Effector CD4-positive, alpha-beta T cell (primary cell): ENCODE data around the gene TMEM209.
"Not testable (repeated sequence)": the region's sequence is repeated elsewhere in the genome, so short reads cannot be mapped to it uniquely, and the experiment has no call there.

Experiments used
- DNase-seq: peaks from one replicate; pipeline ENCODE4 v3.0.0-alpha.2; 2020

TMEM209 gene

GRCh38 chr7:130216750-130217149, 11.5 kb upstream of the TMEM209 start:
- no peak for DNase-seq

- no peak for DNase-seq
These were observed 10.8 kb upstream of the TMEM209 start for GRCh38 chr7:130216025-130216424.

- no peak for DNase-seq
These were observed 8.6 kb upstream of the TMEM209 start for GRCh38 chr7:130213828-130214227.

GRCh38 chr7:130210181-130210935, 5.2 kb upstream of the TMEM209 start:
- no peak for DNase-seq

- DNase-seq: no peak
These were observed 3.3 kb upstream of the TMEM209 start for GRCh38 chr7:130208516-130208915.

GRCh38 chr7:130207642-130208041, 2.4 kb upstream of the TMEM209 start, which contains the start of gene SSMEM1:
TSS of gene SSMEM1 (plus strand) at chr7:130207860. CDS start at chr7:130207911, 51 bp downstream.
- no peak for DNase-seq

GRCh38 chr7:130207033-130207432, 1.8 kb upstream of the TMEM209 start:
- DNase-seq: no peak

GRCh38 chr7:130201796-130202195, 3.4 kb downstream of the TMEM209 start:
- DNase-seq: no peak

- DNase-seq: no peak
These were observed 8.1 kb downstream of the TMEM209 start for GRCh38 chr7:130197094-130197493.

- DNase-seq: no peak
These were observed 8.7 kb downstream of the TMEM209 start for GRCh38 chr7:130196476-130196875.

- DNase-seq: no peak
These were observed 9.8 kb downstream of the TMEM209 start for GRCh38 chr7:130195396-130195795.

- DNase-seq: no peak
These were observed 13.4 kb downstream of the TMEM209 start for GRCh38 chr7:130191791-130192190.

- DNase-seq: no peak
These were observed 15.9 kb downstream of the TMEM209 start for GRCh38 chr7:130189343-130189742.

- DNase-seq: no peak
These were observed 17.8 kb downstream of the TMEM209 start for GRCh38 chr7:130187360-130187759.

- not testable (repeated sequence) for DNase-seq
These were observed 20.9 kb downstream of the TMEM209 start for GRCh38 chr7:130184349-130184748.

GRCh38 chr7:130182990-130183389, 22.2 kb downstream of the TMEM209 start:
- no peak for DNase-seq

- no peak for DNase-seq
These were observed 24.0 kb downstream of the TMEM209 start for GRCh38 chr7:130181263-130181605.

GRCh38 chr7:130180571-130181262, 24.5 kb downstream of the TMEM209 start:
- no peak for DNase-seq

GRCh38 chr7:130179631-130180030, 25.6 kb downstream of the TMEM209 start:
- DNase-seq: no peak

- DNase-seq: no peak
These were observed 27.0 kb downstream of the TMEM209 start for GRCh38 chr7:130178251-130178650.

GRCh38 chr7:130174237-130174959, 30.8 kb downstream of the TMEM209 start:
- DNase-seq: no peak

GRCh38 chr7:130162196-130162595, 43.0 kb downstream of the TMEM209 start:
- DNase-seq: no peak

- no peak for DNase-seq
These were observed 44.8 kb downstream of the TMEM209 start for GRCh38 chr7:130160455-130160854.

GRCh38 chr7:130160023-130160422, 45.2 kb downstream of the TMEM209 start:
- DNase-seq: no peak
